ENCODE data around the gene IER5L.
"Not testable (repeated sequence)": the region's sequence is repeated elsewhere in the genome, so short reads cannot be mapped to it uniquely, and the experiment has no call there.

IER5L gene

GRCh38 chr9:129140397-129141065 lies 37.5 kb downstream of the IER5L start:
- DNase-seq: peak in 35 of 56 donors; percentile 11 to 79 (median 53)

- peak; percentile 49 to 94 (median 84) for DNase-seq
These were observed 38.1 kb downstream of the IER5L start for GRCh38 chr9:129139993-129140396.

DNA sequence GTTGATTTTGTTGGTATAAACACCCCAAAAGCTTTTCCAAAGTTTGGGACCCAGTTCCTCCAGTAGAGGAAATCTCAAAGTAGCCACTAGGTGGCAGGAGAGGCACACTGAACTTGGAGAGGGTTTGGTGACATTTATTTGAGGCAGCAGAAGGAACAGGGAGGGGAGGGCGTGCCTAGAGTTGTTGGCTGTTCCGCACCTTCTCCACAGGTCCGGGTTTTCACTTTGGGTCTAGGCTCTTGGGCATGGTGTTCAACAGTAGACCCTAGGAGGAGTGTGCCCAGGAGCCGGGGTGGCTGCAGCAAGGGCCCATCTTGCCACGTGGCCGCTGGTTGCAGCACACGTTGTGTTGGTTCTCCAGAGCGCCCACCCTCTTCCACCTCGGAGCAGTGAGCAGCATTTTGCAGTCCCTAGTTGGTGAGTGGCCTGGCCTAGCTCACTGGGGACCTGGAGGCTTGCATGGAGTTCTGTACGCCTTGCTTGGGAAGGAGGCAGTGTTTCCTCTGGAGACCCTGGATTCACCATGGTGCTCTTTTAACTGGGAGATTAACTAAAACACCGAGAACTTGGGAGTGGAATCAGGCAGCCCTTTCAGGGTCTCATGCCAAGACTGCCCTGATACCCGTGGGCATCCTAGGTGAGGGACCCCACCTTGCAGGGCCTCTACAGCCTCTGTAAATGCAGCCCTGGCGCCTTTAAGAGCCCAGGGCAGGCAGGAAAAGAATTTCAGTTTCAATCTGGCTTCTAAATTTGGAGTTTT lies 38.6 kb downstream of the IER5L start:
- DNase-seq: peak in 52 of 56 donors; percentile 28 to 86 (median 72)

- peak in 3 of 56 donors; percentile 10 to 68 (median 28) for DNase-seq
These were observed 39.4 kb downstream of the IER5L start for GRCh38 chr9:129138476-129139232.

- DNase-seq: no peak
These were observed 40.0 kb downstream of the IER5L start for GRCh38 chr9:129138144-129138462.

GRCh38 chr9:129137292-129138143 lies 40.5 kb downstream of the IER5L start:
- no peak for DNase-seq

DNA sequence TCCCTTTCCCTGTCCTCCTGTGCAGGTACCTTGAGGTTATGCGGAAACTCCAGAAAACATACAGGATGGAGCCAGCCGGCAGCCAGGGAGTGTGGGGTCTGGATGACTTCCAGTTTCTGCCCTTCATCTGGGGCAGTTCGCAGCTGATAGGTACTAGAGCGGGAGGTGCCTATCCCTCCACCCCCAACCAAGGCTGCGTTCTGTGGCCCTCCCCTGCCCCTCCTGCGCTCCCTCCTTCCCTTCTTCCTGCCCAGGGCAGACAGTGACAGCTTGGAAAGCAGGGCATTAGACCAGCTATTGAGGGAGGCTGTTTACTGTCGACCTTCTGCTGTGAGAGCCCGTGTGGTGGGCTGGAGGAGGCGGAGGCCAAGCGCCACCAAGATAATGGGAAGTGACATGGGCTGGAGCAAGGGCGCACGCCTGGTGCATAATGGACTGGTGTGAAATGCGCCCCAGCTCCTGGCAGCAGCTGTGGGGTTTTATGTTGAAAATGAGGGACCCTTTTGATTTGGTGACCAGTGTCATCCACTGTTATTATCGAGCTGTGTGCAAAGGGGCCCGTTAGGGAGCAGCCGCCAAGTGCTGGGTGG lies 41.5 kb downstream of the IER5L start:
- no peak for DNase-seq

- no peak for DNase-seq
These were observed 42.6 kb downstream of the IER5L start for GRCh38 chr9:129135476-129135875.

DNA sequence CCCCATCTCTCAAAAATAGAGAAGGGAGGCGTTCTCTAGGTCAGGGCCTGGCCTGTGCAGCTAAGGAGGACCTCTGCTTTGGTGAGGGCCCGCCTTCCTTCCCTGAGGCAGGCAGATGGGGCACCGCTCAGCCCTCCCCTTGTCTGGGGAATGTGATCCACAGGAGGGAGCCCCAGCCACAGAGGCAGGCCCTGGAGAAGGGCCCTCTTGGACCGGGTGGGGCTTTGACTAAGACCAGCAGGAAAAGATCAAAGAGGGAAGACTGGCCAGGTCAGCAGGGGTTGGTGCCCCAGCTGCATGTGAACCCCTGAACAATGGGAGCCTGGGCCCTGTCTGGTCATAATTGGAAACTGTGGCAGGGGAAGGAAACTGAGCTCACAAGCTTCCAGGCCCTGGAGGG lies 45.0 kb downstream of the IER5L start:
- DNase-seq: no peak

GRCh38 chr9:129131300-129132145 lies 46.5 kb downstream of the IER5L start:
- peak in 49 of 56 donors; percentile 16 to 84 (median 55) for DNase-seq

- DNase-seq: no peak
These were observed 47.3 kb downstream of the IER5L start for GRCh38 chr9:129130791-129131190.

DNA sequence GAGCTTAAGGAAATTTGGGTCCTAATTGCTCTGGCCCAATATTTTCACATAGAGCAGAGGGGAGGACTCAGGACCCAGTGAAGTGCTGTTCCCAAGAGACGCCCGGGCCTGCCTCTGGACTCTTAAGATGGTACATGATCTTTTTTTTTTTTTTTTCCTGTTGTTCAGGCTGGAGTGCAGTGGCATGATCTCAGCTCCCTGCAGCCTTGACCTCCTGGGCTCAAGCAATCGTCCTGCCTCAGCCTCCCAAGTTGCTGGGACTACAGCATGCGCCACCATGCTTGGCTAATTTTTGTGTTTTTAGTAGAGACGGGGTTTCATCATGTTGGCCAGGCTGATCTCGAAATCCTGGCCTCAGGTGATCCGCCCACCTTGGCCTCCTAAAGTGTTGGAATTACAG lies 47.8 kb downstream of the IER5L start:
- not testable (repeated sequence) for DNase-seq

DNA sequence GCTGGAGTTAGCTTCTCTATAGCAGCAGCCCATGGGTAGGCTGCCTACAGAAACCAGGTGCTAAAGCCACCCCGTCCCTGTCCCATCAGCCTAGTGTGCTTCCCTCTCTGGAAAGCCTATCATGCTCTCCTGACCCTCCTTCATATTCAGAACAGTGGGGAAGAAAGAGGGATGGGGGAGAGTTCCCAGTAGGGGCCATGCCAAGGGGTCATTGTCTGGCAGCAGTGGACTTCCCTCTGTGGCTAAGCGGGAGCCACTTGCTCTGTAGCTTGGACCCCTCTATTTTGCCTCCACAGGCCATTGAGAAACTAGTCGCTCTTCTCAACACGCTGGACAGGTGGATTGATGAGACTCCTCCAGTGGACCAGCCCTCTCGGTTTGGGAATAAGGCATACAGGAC lies 49.4 kb downstream of the IER5L start:
- DNase-seq: no peak

- peak in 18 of 56 donors; percentile 7 to 50 (median 23) for DNase-seq
These were observed 51.1 kb downstream of the IER5L start for GRCh38 chr9:129126749-129127618.
